Stimulated activated CD8-positive, alpha-beta memory T cell treated with anti-CD3 and anti-CD28 coated beads, Interleukin-15, amount 100 ng/mL, for 48 hours (primary cell): Measurements from ENCODE around the gene MEIS1.

Experiments
- DNase-seq, 2 donors: peaks; one replicate each; pipeline ENCODE4 v3.0.0-alpha.2; 2020; ENCODE audit warnings: low read depth in 2 of 2

The MEIS1 gene

GRCh38 chr2:66535574-66536289 lies 100.8 kb downstream of the MEIS1 start:
- DNase-seq, result no peak

GRCh38 chr2:66536290-66536673 lies 101.4 kb downstream of the MEIS1 start:
- no peak for DNase-seq

- DNase-seq, result no peak
These were observed 102.1 kb downstream of the MEIS1 start for GRCh38 chr2:66536997-66537396.

- no peak for DNase-seq
These were observed 103.4 kb downstream of the MEIS1 start for GRCh38 chr2:66538291-66538690.

- no peak for DNase-seq
These were observed 104.5 kb downstream of the MEIS1 start for GRCh38 chr2:66539452-66539851.

- no peak for DNase-seq
These were observed 106.7 kb downstream of the MEIS1 start for GRCh38 chr2:66541646-66542045.

GRCh38 chr2:66543257-66543767 lies 108.4 kb downstream of the MEIS1 start:
- no peak for DNase-seq

GRCh38 chr2:66544258-66544657 lies 109.3 kb downstream of the MEIS1 start:
- DNase-seq, result no peak

GRCh38 chr2:66545258-66545657 lies 110.3 kb downstream of the MEIS1 start:
- no peak for DNase-seq

- no peak for DNase-seq
These were observed 112.2 kb downstream of the MEIS1 start for GRCh38 chr2:66547118-66547517.

GRCh38 chr2:66547887-66548286 lies 113.0 kb downstream of the MEIS1 start:
- DNase-seq, result no peak

- DNase-seq, result no peak
These were observed 113.5 kb downstream of the MEIS1 start for GRCh38 chr2:66548422-66548821.

- no peak for DNase-seq
These were observed 115.9 kb downstream of the MEIS1 start for GRCh38 chr2:66550826-66551225.

GRCh38 chr2:66553370-66553769 lies 118.4 kb downstream of the MEIS1 start:
- DNase-seq, result no peak

- DNase-seq, result no peak
These were observed 120.2 kb downstream of the MEIS1 start for GRCh38 chr2:66555091-66555490.

GRCh38 chr2:66555501-66556324 lies 120.8 kb downstream of the MEIS1 start:
- no peak for DNase-seq

GRCh38 chr2:66559672-66560071 lies 124.7 kb downstream of the MEIS1 start:
- DNase-seq, result no peak

GRCh38 chr2:66560683-66561082 lies 125.8 kb downstream of the MEIS1 start:
- DNase-seq, result no peak

GRCh38 chr2:66561645-66562303 lies 126.8 kb downstream of the MEIS1 start:
- DNase-seq, result no peak

GRCh38 chr2:66562304-66562685 lies 127.4 kb downstream of the MEIS1 start:
- DNase-seq, result no peak

GRCh38 chr2:66563473-66563872 lies 128.5 kb downstream of the MEIS1 start:
- DNase-seq, result no peak

- no peak for DNase-seq
These were observed 130.4 kb downstream of the MEIS1 start for GRCh38 chr2:66565291-66565690.
